ACC112 (cell line): ENCODE results near the gene RSPH1.

ENCODE experiments used
- H2AFZ ChIP-seq: fragments of 200-600 bp; sonication (generic); one replicate; pipeline ENCODE4 v1.6.0; 2017; ENCODE audit warnings: antibody characterized with exemption, low read length; ENCODE audit not compliant: unreplicated experiment
- H3K27ac ChIP-seq: fragments of 200-600 bp; sonication (generic); 2 replicates; pipeline ENCODE4 v1.5.1; 2014; ENCODE audit warnings: low read depth, mild to moderate bottlenecking, antibody characterized with exemption, low read length, moderate library complexity
- H3K27me3 ChIP-seq: fragments of 200-600 bp; sonication (generic); 2 replicates; pipeline ENCODE4 v1.6.1; 2014; ENCODE audit warnings: mild to moderate bottlenecking, antibody characterized with exemption, low read length, moderate library complexity, mixed read lengths; ENCODE audit not compliant: insufficient read depth
- H3K36me3 ChIP-seq: fragments of 200-600 bp; sonication (generic); 2 replicates; pipeline ENCODE4 v1.6.1; 2016; ENCODE audit warnings: mild to moderate bottlenecking, antibody characterized with exemption, low read length, moderate library complexity, mixed read lengths; ENCODE audit not compliant: insufficient read depth
- H3K4me1 ChIP-seq: fragments of 200-600 bp; sonication (generic); one replicate; pipeline ENCODE4 v1.6.1; 2016; ENCODE audit warnings: low read length, mixed read lengths; ENCODE audit not compliant: insufficient read depth, unreplicated experiment, control insufficient read depth
- H3K4me3 ChIP-seq: fragments of 200-600 bp; sonication (generic); 2 replicates; pipeline ENCODE4 v1.5.1; 2014; ENCODE audit warnings: mild to moderate bottlenecking, low read depth, low read length
- H3K79me2 ChIP-seq: fragments of 200-600 bp; sonication (generic); one replicate; pipeline ENCODE4 v1.6.0; 2016; ENCODE audit warnings: low read length; ENCODE audit not compliant: control insufficient read depth, unreplicated experiment, insufficient read depth

Gene RSPH1

DNA sequence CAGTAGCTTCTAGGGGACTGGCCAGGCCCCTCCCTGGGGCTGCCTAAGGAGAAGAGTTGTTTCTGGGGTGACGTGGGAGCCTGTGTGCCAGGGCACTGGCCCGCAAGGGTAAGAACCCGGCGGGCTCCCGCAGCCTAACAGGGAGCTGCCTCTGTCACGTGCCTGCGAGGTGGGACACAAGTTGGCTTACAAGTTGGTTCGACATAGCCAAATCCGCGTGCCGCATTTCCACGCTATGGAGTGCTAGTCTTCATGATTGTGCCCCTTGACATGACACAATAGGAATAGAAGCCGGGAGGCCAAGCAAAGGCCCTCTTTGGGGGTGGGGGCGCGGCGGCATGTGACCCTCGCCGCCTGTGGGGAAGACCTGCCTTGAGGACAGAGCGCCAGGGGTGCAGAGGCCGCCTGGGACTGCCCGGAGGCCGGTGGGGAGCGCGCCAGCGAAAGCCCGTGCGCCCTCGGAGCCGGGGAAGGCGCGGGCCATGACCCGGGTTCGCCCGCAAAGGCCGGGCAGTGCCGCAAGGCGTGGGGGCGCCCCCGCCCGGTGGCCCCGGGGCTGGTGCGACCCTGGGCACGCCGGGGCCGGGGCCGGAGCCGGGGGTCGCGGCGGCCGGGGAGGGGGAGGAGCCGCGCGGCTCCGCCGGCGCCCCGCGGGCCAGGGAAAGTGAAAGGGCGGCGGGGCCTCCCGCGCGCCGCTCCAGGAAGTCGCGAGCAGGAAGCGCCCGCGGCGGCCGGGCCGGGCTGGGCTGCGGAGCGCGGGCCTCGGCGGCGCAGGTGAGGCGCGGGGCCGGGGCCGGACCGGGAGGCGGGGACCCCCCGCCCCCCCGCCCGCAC lies 17.3 kb upstream of the RSPH1 start, which contains the start of gene SLC37A1:
TSS of gene SLC37A1 (plus strand) at position 702 of the 834 bp plus-strand sequence. CDS start 4,603 bp downstream, outside the sequence.
- no peaks in the 10 kb centered on the region for H3K79me2 ChIP-seq
- no peak within 1 kb of the TSS for H3K27ac ChIP-seq
- no peaks in the 10 kb centered on the region for H3K27me3 ChIP-seq
- peak within 1 kb of the TSS; percentile 92 for H2AFZ ChIP-seq
- no peaks in the 10 kb centered on the region for H3K36me3 ChIP-seq
- peak within 1 kb of the TSS; percentile 86 for H3K4me3 ChIP-seq
- H3K4me1 ChIP-seq = peaks cover 9% of the 10 kb centered on the region

DNA sequence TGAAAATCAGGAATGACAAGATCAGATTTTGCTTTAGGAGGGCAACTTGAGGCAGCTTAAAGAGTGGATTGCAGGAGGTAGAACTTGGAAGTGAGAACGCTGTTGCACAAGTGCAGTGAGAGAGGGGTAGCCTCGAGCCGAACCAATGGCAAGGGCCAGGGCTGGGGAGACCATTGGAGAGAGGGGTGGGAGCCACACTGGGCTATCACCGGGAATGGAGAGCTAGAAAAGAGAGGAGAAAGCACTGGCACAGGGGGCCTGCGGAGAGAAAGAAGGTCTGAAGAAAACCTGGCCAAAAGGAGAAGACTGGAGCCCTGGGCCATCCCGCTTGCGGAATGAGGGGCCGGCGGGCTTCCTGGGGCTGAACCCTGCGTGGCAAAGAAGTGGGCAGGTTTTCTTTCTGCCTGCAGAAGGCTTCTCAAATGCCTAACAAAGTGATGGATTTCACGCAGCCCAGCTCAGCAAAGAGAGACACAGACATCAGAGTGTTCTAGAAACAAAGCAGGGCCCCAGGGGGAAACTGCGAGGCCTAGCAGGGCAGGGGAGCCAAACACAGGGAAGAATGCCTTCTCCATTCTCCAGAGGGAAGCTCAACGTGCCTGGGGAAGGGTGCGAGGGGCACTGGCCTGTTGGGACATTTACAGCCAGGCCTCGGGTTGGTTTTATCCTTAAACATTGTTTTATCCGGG lies 16.5 kb upstream of the RSPH1 start:
- no peaks in the 10 kb centered on the region for H3K36me3 ChIP-seq
- H3K27me3 ChIP-seq = no peaks in the 10 kb centered on the region
- H3K4me1 ChIP-seq = peaks cover 3% of the 10 kb centered on the region
- H3K4me3 ChIP-seq = no peak overlapping the region; the same call in 1 of the 2 replicates
- H3K27ac ChIP-seq = no peak overlapping the region
- H3K79me2 ChIP-seq = no peaks in the 10 kb centered on the region
- H2AFZ ChIP-seq = peak overlapping the region; percentile 92

DNA sequence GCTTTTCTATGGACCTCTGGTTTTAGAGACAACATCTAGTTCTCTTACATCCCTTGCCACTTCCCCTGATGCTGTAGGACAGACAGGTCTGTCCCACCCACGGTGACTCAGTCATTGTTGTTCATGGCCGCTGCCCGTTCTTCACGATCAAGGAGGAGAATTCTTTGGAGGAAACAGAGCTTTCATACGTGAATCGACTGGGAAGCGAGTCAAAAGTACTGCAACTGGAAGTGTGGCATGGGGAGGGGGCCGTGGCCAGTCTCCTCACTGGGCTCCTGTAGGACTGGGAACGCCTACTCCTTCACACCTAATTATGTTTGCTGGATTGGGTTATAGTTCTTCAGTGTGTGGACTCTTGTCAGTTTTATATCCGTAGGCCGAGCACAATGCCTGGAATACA lies 13.2 kb upstream of the RSPH1 start:
- Histone ChIP-seq H2AFZ (no peak overlapping the region), H3K27ac (no peak overlapping the region), H3K36me3 (no peaks in the 10 kb centered on the region), H3K27me3 (peaks cover 22% of the 10 kb centered on the region), H3K4me3 (no peak overlapping the region), H3K79me2 (no peaks in the 10 kb centered on the region), H3K4me1 (no peaks in the 10 kb centered on the region)

- Histone ChIP-seq H3K4me1 (no peaks in the 10 kb centered on the region), H3K27me3 (peaks cover 22% of the 10 kb centered on the region), H3K36me3 (no peaks in the 10 kb centered on the region), H3K79me2 (no peaks in the 10 kb centered on the region), H3K4me3 (no peak overlapping the region), H2AFZ (no peak overlapping the region), H3K27ac (no peak overlapping the region)
Observed at GRCh38 chr21:42508371-42508770, 12.3 kb upstream of the RSPH1 start.

DNA sequence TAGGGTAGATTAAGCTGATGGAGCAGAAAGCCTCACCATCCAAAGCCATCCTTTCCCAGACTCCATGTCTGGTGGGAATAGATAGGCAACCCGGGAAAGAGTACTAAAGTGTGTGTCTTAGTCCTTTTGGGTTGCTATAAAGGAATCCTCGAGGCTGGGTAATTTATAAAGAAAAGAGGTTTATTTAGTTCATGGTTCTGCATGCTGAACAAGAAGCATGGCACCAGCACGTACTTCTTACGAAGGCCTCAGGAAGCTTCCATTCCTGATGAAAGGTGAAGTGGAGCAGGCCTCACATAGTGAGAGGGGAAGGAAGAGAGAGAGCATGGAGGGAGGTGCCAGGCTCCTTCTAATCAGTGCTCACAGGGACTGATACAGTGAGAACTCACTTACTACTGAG lies 11.4 kb upstream of the RSPH1 start:
- no peak overlapping the region for H2AFZ ChIP-seq
- peaks cover 25% of the 10 kb centered on the region for H3K27me3 ChIP-seq
- H3K36me3 ChIP-seq = no peaks in the 10 kb centered on the region
- H3K4me1 ChIP-seq = no peaks in the 10 kb centered on the region
- H3K79me2 ChIP-seq = no peaks in the 10 kb centered on the region
- no peak overlapping the region for H3K4me3 ChIP-seq
- no peak overlapping the region for H3K27ac ChIP-seq

GRCh38 chr21:42505090-42505726 lies 9.2 kb upstream of the RSPH1 start:
- no peaks in the 10 kb centered on the region for H3K4me1 ChIP-seq
- no peak overlapping the region for H2AFZ ChIP-seq
- peaks cover 27% of the 10 kb centered on the region for H3K27me3 ChIP-seq
- no peaks in the 10 kb centered on the region for H3K79me2 ChIP-seq
- no peak overlapping the region for H3K27ac ChIP-seq
- no peaks in the 10 kb centered on the region for H3K36me3 ChIP-seq
- H3K4me3 ChIP-seq = no peak overlapping the region

DNA sequence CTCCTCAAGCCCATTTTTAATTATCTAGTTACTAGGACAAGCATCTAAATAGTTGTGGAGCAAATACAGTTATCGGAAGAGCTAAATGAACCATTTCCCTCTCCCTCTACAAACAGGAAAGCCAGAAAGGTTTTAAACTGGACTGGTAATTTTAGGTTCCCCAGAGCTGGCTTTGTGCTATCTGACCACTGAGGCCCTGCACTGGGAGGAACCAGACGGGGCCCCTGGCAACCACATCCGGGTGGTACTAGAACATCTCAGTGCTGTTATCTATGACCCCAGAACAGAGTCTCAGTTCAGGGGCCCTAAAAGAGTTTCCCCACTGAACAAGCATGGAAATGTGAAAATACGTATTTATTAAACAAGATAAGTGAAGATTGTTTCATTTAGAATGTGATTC lies 7.7 kb upstream of the RSPH1 start:
- peaks cover 27% of the 10 kb centered on the region for H3K27me3 ChIP-seq
- H3K79me2 ChIP-seq = no peaks in the 10 kb centered on the region
- no peaks in the 10 kb centered on the region for H3K36me3 ChIP-seq
- H3K4me1 ChIP-seq = no peaks in the 10 kb centered on the region
- H3K27ac ChIP-seq = no peak overlapping the region
- H3K4me3 ChIP-seq = no peak overlapping the region
- no peak overlapping the region for H2AFZ ChIP-seq

GRCh38 chr21:42500736-42501135 lies 4.7 kb upstream of the RSPH1 start:
- Histone ChIP-seq H3K4me1 (peaks cover 6% of the 10 kb centered on the region), H3K27ac (no peak overlapping the region), H3K4me3 (no peak overlapping the region), H2AFZ (no peak overlapping the region), H3K27me3 (peaks cover 19% of the 10 kb centered on the region), H3K36me3 (no peaks in the 10 kb centered on the region), H3K79me2 (no peaks in the 10 kb centered on the region)

GRCh38 chr21:42500225-42500624 lies 4.2 kb upstream of the RSPH1 start:
- H3K4me1 ChIP-seq = peaks cover 6% of the 10 kb centered on the region
- peaks cover 15% of the 10 kb centered on the region for H3K27me3 ChIP-seq
- no peak overlapping the region for H3K27ac ChIP-seq
- no peak overlapping the region for H2AFZ ChIP-seq
- H3K36me3 ChIP-seq = no peaks in the 10 kb centered on the region
- no peaks in the 10 kb centered on the region for H3K79me2 ChIP-seq
- H3K4me3 ChIP-seq = no peak overlapping the region

- no peaks in the 10 kb centered on the region for H3K36me3 ChIP-seq
- H2AFZ ChIP-seq = no peak overlapping the region
- H3K4me1 ChIP-seq = peaks cover 6% of the 10 kb centered on the region
- H3K4me3 ChIP-seq = no peak overlapping the region
- H3K27me3 ChIP-seq = peaks cover 12% of the 10 kb centered on the region
- no peak overlapping the region for H3K27ac ChIP-seq
- no peaks in the 10 kb centered on the region for H3K79me2 ChIP-seq
Observed at GRCh38 chr21:42499444-42500112, 3.6 kb upstream of the RSPH1 start.
